Stimulated activated naive CD8-positive, alpha-beta T cell treated with anti-CD3 and anti-CD28 coated beads, Interleukin-15, amount 100 ng/mL, for 72 hours (primary cell): Measurements from ENCODE around the gene YPEL1.

Source experiments
- ATAC-seq: fragments of 150-1000 bp; cut with Tn5 transposase; 2 replicates; pipeline ENCODE4 v1.10.0; 2021; ENCODE audit warnings: mild to moderate bottlenecking, moderate library complexity
- DNase-seq, 2 donors: peaks; one replicate each; pipeline ENCODE4 v3.0.0; 2021 to 2022
- H3K27ac Mint-ChIP-seq, 2 donors: one replicate each; pipeline ENCODE4 v1.8.0; 2022; ENCODE audit warnings: mild to moderate bottlenecking in 2 of 2, mixed read lengths in 2 of 2, moderate library complexity in 2 of 2
- H3K27me3 Mint-ChIP-seq: one replicate; pipeline ENCODE4 v1.8.0; 2022; ENCODE audit warnings: mixed read lengths
- H3K4me1 Mint-ChIP-seq: one replicate; pipeline ENCODE4 v1.8.0; 2022; ENCODE audit warnings: mild to moderate bottlenecking, mixed read lengths
- H3K4me3 Mint-ChIP-seq, 2 donors: one replicate each; pipeline ENCODE4 v1.8.0; 2022; ENCODE audit warnings: mild to moderate bottlenecking in 2 of 2, mixed read lengths in 2 of 2, moderate library complexity in 1 of 2
- H3K9me3 Mint-ChIP-seq, 2 donors: one replicate each; pipeline ENCODE4 v1.8.0; 2022; ENCODE audit warnings: mixed read lengths in 2 of 2

YPEL1 gene, protein sequence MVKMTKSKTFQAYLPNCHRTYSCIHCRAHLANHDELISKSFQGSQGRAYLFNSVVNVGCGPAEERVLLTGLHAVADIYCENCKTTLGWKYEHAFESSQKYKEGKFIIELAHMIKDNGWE

DNA sequence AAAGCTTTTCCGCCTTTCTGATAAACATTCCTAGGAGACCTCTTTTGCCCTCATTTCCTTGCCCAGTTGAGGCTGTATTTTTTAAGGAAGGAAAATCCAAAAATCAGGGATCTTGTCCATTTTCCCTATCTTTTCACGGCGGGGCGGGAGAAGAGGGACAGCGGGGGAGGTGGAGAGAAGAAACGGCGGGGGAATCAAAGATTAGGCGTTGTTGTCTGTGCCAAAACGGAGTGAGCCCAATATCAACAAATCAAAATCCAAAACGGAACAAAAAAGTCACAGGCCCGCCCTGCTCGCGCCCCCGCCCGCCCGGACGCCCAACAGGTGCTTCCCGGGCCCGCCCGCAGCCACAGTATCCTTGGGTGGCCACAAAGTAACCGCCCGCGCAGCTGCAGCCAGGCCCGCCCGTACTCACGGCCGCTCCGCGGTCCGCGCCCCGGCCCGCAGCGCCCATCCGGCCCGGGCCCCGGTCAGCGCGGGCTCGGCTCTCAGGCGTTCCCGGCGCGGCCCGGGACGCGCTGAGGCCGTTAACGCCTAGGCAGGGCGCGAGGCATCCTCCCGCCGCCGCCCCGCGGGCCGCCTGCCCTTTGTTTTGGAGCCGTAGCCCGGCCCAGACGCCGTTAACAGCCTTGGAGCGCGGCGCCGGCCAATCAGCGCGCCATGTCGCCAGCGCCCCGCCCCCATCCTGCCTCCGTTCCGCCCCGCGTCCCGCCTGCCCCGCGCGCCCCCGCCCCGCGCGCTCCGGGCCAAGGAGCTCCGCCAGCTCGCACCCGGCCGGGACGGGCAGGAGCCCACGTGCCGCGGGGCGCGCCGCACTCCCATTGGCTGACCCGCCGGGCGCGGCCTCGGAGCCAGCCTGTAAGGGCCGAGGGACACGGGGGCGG, at the start of gene YPEL1:
Gene YPEL1, minus strand, starts transcription at position 595 of the 884 bp plus-strand sequence. CDS start 25,050 bp downstream, outside the sequence.
- Mint-ChIP-seq H3K27ac (peak within 1 kb of the TSS; percentile 89 to 91), H3K4me1 (peaks cover 27% of the 10 kb centered on the region), H3K9me3 (no peaks in the 10 kb centered on the region), H3K27me3 (peaks cover 27% of the 10 kb centered on the region), H3K4me3 (peak within 1 kb of the TSS; percentile 89 to 90)
- peak; percentile 93 to 98 for DNase-seq
- ATAC-seq: peak; percentile 95

DNA sequence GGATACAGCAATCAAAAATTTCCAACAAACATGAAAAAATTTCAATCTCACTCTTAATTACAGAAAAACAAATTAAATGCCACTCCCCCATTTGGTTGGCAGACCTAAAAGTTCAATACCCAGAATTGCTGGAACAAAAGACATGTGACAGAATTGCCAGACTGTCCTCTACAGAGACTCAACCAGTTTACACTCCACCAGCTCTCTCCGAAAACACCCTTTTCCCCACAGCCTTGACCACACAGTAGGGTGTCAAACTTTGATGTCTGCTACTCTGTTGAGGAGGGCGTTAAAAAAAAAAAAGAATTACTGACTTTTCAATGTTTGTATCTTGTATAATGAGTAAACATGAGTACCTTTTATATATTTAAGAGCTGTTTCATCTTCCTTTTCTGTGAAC, 44.7 kb upstream of the YPEL1 start:
- Mint-ChIP-seq H3K4me1 (peaks cover 8% of the 10 kb centered on the region), H3K27ac (no peak overlapping the region), H3K27me3 (no peaks in the 10 kb centered on the region), H3K9me3 (no peaks in the 10 kb centered on the region), H3K4me3 (no peak overlapping the region)
- DNase-seq (no peak), ATAC-seq (no peak)

DNA sequence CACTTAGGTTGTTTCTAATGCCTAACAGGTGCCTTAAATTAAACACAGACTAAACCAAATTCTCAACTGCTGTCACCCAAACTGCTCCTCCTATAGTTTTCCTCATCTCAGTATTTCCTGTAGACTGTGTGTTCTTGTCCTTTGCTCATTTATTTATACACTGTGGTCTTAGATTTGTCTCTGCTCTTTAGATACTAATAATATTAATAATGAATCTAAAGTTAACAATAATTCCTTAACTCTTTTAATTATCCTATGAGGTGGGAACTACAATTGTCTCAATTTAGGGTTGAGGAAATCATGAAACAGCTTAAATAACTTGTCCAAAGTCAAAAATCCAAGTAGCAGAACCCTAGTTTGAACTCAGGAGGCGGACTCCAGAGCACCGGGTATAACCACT, 43.9 kb upstream of the YPEL1 start:
- Mint-ChIP-seq H3K4me1 (peaks cover 8% of the 10 kb centered on the region), H3K27ac (no peak overlapping the region), H3K27me3 (no peaks in the 10 kb centered on the region), H3K9me3 (no peaks in the 10 kb centered on the region), H3K4me3 (no peak overlapping the region)
- no peak for ATAC-seq
- DNase-seq: no peak

DNA sequence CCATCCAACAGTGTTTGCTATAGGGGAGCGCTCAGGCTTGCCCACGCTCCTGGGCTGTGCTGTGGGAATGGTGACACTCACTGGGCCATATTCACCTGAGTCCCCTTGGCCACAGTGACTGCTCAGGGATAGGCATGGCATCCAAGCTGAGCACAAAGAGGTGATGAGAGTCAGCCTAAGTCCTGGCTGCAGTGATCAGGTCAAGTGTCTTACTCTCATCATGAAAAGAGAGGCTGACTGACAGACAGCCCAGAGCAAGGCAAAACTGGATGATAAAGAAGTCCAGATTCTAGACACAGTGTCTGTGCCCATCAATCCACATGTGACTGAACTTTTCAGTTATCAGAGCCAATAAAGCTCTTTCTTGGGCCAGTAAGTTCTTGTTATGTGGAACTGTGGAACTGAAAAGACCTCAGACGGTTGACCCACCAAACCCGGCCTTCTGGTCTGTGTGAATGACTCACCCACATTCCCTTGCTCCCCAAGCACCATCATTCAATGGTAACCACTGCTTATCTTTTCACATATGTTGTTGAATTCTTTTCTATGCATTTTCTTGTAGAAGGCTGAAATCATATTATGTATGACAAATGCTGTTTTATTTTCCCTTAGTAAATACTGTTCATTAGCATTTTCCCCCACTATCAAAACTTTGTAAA, 43.2 kb upstream of the YPEL1 start:
- peaks cover 8% of the 10 kb centered on the region for H3K4me1 Mint-ChIP-seq
- no peak overlapping the region for H3K27ac Mint-ChIP-seq
- H3K4me3 Mint-ChIP-seq: no peak overlapping the region
- H3K9me3 Mint-ChIP-seq: no peaks in the 10 kb centered on the region
- no peaks in the 10 kb centered on the region for H3K27me3 Mint-ChIP-seq
- DNase-seq (no peak), ATAC-seq (no peak)

DNA sequence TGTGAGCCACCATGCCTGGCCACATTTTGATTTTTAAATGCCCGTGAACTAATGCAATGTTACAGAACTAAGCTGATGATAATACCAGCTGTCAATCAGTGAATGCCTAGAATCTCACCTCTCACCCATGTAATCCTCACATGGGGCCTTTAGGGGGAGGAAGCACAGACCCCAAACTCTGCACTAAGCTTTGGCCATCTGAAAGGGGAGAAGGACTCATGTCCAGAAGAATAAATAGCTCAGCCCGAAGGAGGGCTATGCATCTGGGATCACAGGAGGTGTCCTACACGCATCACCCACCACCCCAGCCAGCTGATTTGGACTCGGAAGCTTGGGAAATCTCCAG, 36.0 kb upstream of the YPEL1 start:
- Mint-ChIP-seq H3K4me3 (no peak overlapping the region), H3K27me3 (no peaks in the 10 kb centered on the region), H3K27ac (no peak overlapping the region), H3K4me1 (peaks cover 22% of the 10 kb centered on the region), H3K9me3 (no peaks in the 10 kb centered on the region)
- no peak for ATAC-seq
- DNase-seq: no peak

DNA sequence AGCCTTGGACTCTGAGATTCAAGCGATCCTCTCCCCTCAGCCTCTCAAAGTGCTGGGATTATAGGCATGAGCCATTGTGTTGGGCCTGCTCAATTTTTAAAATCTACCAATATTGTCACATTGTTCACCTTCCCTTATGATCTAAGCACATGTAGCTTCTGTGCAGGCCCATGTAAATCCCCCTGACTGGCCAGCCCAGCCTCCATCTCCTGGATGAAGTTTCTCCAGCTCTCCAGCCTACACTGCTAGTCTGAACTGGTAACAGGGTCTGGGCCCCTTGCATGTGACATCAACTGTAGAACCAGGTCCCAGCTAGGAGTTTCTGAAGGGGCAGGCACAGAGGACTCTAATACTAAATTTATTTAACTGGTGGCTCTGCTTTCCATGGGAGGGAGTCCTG, 32.8 kb upstream of the YPEL1 start:
- Mint-ChIP-seq H3K27me3 (no peaks in the 10 kb centered on the region), H3K27ac (peak overlapping the region; percentile 30 to 55), H3K4me3 (peak overlapping the region; percentile 38 to 73), H3K9me3 (no peaks in the 10 kb centered on the region), H3K4me1 (peaks cover 54% of the 10 kb centered on the region)
- DNase-seq: no peak
- ATAC-seq: no peak

DNA sequence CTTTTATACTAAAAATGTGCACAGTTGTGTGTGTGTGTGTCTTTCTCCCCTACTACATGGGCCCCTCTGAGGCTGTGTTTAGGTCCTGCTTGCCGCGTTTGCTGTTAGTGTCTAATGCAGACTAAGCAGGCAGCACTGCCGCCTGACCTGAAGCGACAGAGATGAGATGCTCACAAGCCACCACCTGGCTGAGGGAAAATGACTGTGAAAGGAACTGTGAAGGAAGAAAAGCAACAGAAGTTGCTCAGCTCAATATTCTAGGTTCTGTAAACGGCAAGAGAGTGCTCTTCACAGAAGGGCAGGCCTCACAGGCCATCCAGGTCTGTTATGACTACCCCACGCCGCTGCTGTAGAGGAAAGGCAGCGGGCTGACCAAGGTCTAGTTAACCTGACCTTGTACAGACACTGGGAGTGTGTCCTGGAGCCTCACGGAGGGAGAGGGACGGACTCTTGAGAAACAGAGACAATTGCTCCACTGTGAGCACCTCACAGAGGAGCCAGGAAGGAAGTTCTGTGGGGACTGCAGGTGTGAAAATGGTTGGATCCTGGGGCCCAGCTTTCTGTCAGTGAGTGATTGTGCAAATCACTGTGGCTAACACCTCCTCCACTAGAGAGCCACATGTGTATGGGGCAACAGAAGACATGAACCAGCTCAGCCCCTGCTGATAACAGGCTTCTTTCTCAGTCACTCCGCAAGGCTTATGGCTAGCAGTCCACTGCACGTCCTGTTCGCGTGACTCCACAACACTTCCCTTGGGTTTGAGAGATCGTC, 31.3 kb upstream of the YPEL1 start:
- DNase-seq: peak; percentile 70 to 83
- peak overlapping the region; percentile 56 to 73 for H3K4me3 Mint-ChIP-seq
- peak; percentile 95 for ATAC-seq
- H3K27ac Mint-ChIP-seq: peak overlapping the region; percentile 64 to 82
- H3K9me3 Mint-ChIP-seq: no peaks in the 10 kb centered on the region
- H3K4me1 Mint-ChIP-seq: peaks cover 69% of the 10 kb centered on the region
- H3K27me3 Mint-ChIP-seq: no peaks in the 10 kb centered on the region

DNA sequence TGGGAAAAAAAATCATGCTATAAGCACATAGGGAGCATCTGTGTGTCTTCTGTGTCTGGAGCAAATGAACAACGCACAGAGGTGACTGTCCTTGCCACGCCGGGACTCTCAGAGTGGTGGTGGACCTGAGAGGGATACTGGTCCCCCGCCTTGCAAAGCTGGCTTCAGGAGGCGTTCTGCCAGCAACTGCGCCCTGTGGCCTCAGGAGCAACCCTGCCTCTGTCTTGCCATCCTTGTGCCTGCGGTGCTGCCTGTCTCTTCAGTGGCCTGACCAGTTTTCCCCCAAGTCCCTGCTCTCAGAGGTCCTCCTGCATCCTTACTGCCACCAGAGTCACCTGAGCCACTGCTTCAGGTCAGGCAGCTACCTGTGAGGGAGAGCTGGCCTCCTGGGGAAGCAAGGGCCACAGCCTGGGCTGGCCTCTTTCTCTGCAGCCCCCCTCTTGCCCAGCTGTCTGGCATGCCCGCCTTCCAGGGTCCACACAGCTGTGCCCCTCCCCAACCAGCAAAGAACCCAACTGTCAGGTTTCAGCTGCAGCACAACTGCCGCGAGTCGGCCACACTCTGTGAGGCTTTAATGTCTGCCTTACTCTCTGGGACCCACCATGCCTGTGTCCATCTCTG, 30.4 kb upstream of the YPEL1 start:
- DNase-seq (no peak), ATAC-seq (no peak)
- Mint-ChIP-seq H3K27ac (no peak overlapping the region), H3K27me3 (no peaks in the 10 kb centered on the region), H3K9me3 (no peaks in the 10 kb centered on the region), H3K4me3 (no peak overlapping the region), H3K4me1 (peaks cover 70% of the 10 kb centered on the region)

DNA sequence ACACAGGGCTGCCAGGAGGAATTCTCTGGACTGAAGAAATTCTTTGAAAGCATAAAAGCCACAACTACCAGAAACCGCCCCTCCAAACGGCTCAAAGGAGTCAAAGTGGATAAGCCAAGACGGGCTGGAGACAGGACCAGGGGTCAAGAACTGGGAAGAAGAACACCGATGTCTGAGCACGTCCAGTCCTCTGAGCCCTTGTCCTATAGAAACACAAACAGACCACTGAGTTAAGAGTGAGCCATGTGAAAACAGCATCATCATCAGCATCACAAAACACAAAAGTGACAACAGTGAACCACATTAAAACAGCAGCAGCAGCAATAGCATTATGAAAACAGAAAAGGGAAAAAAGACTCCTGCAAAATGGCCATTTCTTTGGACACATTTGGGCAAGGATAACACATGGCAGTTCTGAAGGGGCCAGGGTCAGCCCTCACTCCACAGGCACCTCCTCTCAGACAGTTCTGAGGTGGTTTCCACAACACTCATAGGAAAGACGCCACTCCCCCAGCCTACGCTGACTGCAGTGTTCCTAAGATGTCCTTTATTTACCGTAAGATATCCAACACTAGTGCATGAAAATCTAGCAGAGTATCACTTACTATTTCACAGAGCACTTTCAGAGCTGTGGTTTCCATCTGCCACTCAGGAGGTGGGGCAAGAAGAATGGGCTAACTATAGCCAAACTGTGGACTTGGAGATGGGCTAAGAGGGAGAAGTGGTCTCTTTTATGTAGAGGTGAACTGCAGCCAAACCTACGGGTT, 28.6 kb upstream of the YPEL1 start:
- peak overlapping the region in 1 of 2 donors; percentile 3 for H3K27ac Mint-ChIP-seq
- H3K4me3 Mint-ChIP-seq: peak overlapping the region in 1 of 2 donors; percentile 7
- ATAC-seq (no peak), DNase-seq (no peak)
- H3K9me3 Mint-ChIP-seq: no peaks in the 10 kb centered on the region
- peaks cover 70% of the 10 kb centered on the region for H3K4me1 Mint-ChIP-seq
- H3K27me3 Mint-ChIP-seq: no peaks in the 10 kb centered on the region

DNA sequence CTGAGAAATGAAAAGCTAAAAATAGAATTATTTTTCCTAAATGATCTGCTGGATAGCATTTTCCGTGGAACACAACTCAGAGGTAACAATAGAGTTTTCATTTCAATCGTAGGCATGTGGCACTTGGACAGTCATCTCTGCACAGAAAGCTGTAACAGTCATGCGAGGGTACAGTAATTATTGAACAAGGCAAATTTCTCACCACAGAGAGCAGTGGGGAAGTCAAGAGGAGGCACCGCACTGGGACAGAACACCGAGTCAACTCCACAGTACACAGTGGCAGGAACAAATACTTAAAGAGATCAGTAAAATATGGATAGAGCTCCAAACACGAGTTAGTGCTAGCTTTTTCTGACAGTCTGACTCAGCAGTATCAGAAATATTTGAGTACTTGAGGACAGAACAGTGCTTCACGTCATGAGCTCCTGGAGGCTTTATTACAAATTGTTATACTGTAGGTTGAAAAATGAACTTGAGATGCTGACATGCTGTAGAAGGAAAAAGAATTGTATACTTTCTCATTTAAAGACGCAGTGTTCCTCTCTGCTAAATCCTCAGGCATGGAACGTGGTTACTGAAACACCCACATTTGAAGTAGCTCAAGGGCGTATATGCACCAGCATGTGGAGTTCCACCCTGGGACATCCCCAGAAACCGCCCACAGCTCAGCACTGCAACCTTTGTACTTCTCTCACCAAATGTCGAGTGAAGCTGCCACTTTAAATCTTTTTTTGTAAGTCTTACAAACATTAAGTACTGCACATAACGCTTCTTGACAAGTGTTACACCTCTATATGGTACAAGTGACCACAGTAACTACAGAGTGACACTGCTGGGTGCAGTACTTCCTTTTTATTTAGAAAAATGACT, 27.4 kb upstream of the YPEL1 start:
- DNase-seq (peak; percentile 23 to 64), ATAC-seq (peak; percentile 77)
- Mint-ChIP-seq H3K9me3 (no peaks in the 10 kb centered on the region), H3K4me3 (peak overlapping the region; percentile 43 to 44), H3K27ac (peak overlapping the region in 1 of 2 donors; percentile 61), H3K4me1 (peaks cover 61% of the 10 kb centered on the region), H3K27me3 (no peaks in the 10 kb centered on the region)

DNA sequence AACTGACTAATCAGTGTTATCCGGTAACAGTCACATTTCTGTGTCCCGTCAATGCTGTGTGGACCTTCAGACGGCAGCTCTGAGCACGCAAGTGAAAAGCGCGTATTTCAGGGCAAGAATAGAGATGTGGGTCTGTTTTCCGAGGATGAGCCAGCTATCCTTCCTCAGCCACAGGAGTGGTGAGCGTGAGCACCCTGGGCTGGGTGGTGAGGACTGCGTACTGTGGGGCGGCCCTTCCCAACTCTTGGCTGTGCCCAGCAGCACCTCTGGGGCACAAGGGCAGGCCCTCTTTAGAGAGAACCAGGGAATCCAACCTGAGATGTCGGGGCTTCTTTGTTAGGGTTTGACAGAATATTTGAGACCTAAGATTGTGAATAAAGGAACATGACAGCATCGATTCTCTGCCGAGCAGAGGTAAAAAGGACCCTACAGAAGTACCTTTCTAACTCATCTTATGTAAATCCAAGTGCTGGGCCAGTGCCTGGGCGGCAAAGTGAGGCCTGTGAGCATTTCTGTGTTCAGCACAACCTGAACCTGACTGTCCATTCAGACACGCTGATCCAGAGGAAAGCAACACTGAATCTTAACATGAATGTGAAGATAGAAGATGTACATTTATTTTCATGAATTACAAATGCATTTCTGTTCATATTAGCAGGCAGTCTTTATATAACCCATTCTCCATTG, 26.5 kb upstream of the YPEL1 start:
- ATAC-seq (no peak), DNase-seq (no peak)
- Mint-ChIP-seq H3K9me3 (no peaks in the 10 kb centered on the region), H3K4me1 (peaks cover 53% of the 10 kb centered on the region), H3K27me3 (no peaks in the 10 kb centered on the region), H3K4me3 (peak overlapping the region in 1 of 2 donors; percentile 25), H3K27ac (no peak overlapping the region)

DNA sequence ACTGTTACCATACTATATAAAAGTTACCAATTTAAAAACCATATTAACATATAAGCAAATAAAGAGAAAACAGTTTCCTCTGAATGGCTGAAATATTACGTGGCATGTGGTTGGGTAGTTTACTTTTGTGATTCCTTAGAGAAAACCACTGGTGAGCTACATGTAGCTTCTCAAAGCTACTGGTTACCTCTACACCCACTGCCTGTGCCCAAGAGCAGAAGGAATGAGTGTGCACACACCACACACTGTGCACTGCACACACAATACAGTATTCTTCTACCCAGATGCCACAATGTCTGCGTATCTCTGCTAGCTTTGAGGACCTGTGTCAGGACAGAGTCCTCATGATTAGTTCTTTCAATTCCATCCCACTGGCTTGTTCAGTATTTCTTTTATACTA, 25.5 kb upstream of the YPEL1 start:
- Mint-ChIP-seq H3K4me3 (no peak overlapping the region), H3K27me3 (no peaks in the 10 kb centered on the region), H3K9me3 (no peaks in the 10 kb centered on the region), H3K4me1 (peaks cover 44% of the 10 kb centered on the region), H3K27ac (no peak overlapping the region)
- ATAC-seq: peak; percentile 85
- DNase-seq: peak in 1 of 2 donors; percentile 57

DNA sequence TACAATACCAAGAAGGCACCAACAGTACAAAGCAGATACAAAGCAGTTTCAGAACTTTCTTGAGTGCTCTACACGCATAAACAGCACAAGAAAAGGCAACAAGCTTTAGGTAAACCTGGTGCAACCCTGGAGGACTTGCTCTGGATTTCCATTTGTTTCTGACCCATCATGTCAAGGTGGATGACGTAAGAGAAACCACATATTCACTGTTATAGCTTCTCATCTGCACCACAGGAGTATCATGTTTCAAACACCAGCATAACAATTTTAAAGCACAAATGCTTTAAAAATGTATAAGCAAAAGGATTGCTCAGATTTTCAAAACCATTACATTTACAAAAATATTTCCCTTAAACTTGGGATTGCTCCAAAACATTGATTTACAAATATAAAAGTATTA, 25.0 kb upstream of the YPEL1 start:
- H3K4me1 Mint-ChIP-seq: peaks cover 43% of the 10 kb centered on the region
- H3K4me3 Mint-ChIP-seq: no peak overlapping the region
- no peak for DNase-seq

More for the DNA sequence above, 25.0 kb upstream of the YPEL1 start:
- Mint-ChIP-seq H3K27me3 (no peaks in the 10 kb centered on the region), H3K9me3 (no peaks in the 10 kb centered on the region), H3K27ac (no peak overlapping the region)
- ATAC-seq: no peak
